GM18508 (cell line): Measurements from ENCODE around the gene IZUMO4.

Source experiments
- ATAC-seq: cut with Tn5 transposase; IDR thresholded peaks from one replicate; pipeline ENCODE4 v1.9.1; 2021; ENCODE audit warnings: moderate number of reproducible peaks; ENCODE audit not compliant: insufficient read depth, unreplicated experiment

The IZUMO4 gene

GRCh38 chr19:2058570-2059421 lies 37.9 kb upstream of the IZUMO4 start:
- no peak for ATAC-seq

GRCh38 chr19:2059422-2060201 lies 37.1 kb upstream of the IZUMO4 start:
- no peak for ATAC-seq

GRCh38 chr19:2060884-2061494 lies 35.7 kb upstream of the IZUMO4 start:
- no peak for ATAC-seq

GRCh38 chr19:2061495-2062388 lies 35.0 kb upstream of the IZUMO4 start:
- ATAC-seq = peak; percentile 47

GRCh38 chr19:2062389-2062729 lies 34.4 kb upstream of the IZUMO4 start:
- ATAC-seq = no peak

GRCh38 chr19:2062770-2063169 lies 33.9 kb upstream of the IZUMO4 start:
- ATAC-seq = no peak

GRCh38 chr19:2063824-2064223 lies 32.9 kb upstream of the IZUMO4 start:
- ATAC-seq = no peak

- no peak for ATAC-seq
Measured at GRCh38 chr19:2064395-2064787, 32.3 kb upstream of the IZUMO4 start.

GRCh38 chr19:2064788-2065524 lies 31.8 kb upstream of the IZUMO4 start:
- ATAC-seq = no peak

- no peak for ATAC-seq
Measured at GRCh38 chr19:2070436-2070827, 26.3 kb upstream of the IZUMO4 start.

- ATAC-seq = no peak
Measured at GRCh38 chr19:2070986-2071673, 25.6 kb upstream of the IZUMO4 start.

- no peak for ATAC-seq
Measured at GRCh38 chr19:2072757-2073551, 23.8 kb upstream of the IZUMO4 start.

- ATAC-seq = no peak
Measured at GRCh38 chr19:2076526-2076944, 20.2 kb upstream of the IZUMO4 start.

GRCh38 chr19:2077398-2077797 lies 19.3 kb upstream of the IZUMO4 start:
- ATAC-seq = no peak

GRCh38 chr19:2077833-2078619 lies 18.7 kb upstream of the IZUMO4 start:
- no peak for ATAC-seq

GRCh38 chr19:2079076-2079864 lies 17.4 kb upstream of the IZUMO4 start:
- ATAC-seq = no peak

- no peak for ATAC-seq
Measured at GRCh38 chr19:2079865-2080301, 16.8 kb upstream of the IZUMO4 start.
